Right ventricle myocardium superior (tissue), 1 donor: Measurements from ENCODE around the gene STXBP6. TPM values are rescaled to one million over a fixed set of nuclear protein-coding genes. Genes with fewer than 3 reads are reported as not detected.

Experiments
- ATAC-seq: fragments of 200-7000 bp; cut with Tn5 transposase; one replicate; pipeline ENCODE4 v1.9.1; 2020; ENCODE audit warnings: mild to moderate bottlenecking; ENCODE audit not compliant: poor library complexity
- DNase-seq: peaks from one replicate; pipeline ENCODE4 v3.0.0-alpha.2; 2020
- intact Hi-C: fragments of 100-400 bp; cut with DNase I; formaldehyde crosslinking; loops from one replicate; pipeline ENCODE4 v1.11.2; 2022
- long read RNA-seq: library from polyadenylated mRNA; unstranded; transcript quantifications from one replicate; pipeline ENCODE4 v2.0.0, GENCODE V29; 2021
- total RNA-seq: library from RNA; stranded (reverse); fragmentation: NEBNext Ultra II Directional; extraction: Animal tissue kit (Norgen Biotek cat#: 25700); gene quantifications from one replicate; pipeline ENCODE4 v1.2.1, GENCODE V29; 2021
- donor health status: DM: no; HTN: yes; CAD: no; lungs with severe emphysema.

STXBP6 gene
- 39.8 TPM for total RNA-seq
- long read RNA-seq, full-length matches to known transcripts: 97 of 122 reads
- long read RNA-seq, partial matches to known transcripts: 2 of 122 reads
- long read RNA-seq, other reads (novel, unspliced or antisense): 23 of 122 reads

DNA sequence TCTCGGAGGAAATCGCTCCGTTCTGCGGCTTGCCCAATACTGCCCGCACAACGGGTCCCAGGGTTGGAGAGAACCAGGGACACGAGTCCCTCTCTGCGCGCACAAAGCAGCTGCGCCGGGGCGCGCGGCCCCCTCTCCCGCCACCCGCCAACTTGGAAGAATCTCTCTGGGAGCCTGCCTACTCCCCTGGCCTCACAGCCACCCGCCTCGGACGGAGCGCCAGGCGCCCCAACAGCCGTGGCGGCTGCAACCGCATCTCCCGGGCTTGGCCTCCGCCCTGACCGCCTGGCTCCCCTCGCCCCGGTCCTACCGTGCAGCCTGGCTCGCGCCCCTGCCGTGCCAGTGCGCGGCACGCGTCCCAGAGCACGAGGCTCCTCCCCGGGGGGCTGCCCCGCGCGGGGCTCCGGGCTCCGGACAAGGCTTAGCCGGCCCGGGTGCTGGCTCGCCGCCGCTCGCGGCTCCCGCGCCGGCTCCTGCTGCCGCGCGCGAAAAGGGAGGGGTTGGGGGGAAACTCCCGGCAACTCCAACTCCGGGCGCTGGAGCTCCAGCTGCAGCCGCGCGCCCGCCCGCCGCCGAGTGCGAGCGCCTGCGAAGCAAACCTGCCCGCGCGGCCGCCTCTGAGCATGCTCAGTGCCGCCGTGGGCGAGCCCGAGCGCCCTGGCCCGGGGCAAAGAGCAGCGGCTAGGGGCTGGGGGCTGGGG, at the start of gene STXBP6:
Gene STXBP6 (minus strand): TSS at position 580 of the 701 bp plus-strand sequence. CDS start 75,329 bp downstream, outside the sequence.
- peak; percentile 90 for ATAC-seq
- DNase-seq: peak; percentile 87
- intact Hi-C loops: loop anchor here (2.0 to 10.0 kb wide), 3 partner anchors 83 to 315 kb away; no protein-coding TSS in a partner anchor

DNA sequence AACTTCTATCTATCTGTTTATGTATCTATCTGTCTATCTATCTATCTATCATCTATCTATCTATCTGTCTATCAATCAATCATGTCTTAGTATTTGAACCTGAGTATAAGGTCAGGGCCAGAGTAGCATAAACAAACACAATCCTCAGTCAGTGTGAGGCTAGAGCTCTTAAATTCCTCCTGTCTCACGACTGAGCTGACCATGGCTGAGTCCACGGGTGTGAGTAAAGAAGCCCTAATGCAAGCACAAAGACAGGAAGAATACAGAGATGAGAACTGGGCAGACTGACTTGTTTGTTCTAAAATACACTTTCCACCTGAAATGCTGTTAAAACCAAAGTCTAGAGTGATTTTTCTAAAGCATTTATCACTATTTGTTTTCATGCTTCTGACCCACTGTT, 47.2 kb upstream of the STXBP6 start:
- DNase-seq: no peak
- ATAC-seq: no peak
- intact Hi-C loops: no loop called here

GRCh38 chr14:25095736-25096437, 45.9 kb upstream of the STXBP6 start:
- ATAC-seq (no peak), DNase-seq (no peak)
- intact Hi-C loops: no loop called here

DNA sequence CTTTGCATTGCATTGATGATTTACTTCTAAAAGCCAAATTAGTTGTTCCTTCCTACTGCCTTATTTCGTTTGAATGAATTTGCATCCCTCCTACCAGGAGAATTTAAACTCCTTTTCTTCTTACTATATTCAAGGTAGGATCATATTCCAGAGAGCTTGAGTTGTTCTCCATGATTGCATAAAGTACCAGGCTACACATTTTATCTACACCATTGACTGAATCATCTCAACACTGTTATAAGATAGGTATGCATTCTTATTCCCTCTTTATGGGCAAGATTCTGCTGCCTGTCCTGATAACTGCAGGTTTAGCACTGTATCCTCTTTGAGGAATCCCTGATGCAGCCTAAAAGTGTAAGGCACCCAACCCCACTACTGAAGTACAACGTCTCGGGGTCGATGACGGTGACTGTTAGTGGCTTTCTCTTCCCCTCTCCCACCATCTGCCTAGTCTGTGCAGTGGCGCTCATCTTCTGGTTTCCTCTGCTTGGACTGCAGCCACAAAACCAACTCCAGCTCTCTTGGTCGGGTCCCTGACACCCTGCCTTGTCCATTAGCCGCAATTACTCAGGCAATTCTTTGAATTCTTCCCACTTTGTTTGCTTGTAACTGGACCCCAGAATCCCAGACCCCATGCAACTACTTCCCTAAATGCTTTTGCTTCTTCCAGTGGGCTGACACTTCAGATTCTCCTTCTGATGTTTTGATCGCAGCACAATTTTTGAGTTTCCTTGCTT, 44.4 kb upstream of the STXBP6 start:
- ATAC-seq (no peak), DNase-seq (no peak)
- intact Hi-C loops: no loop called here

GRCh38 chr14:25092258-25092740, 42.4 kb upstream of the STXBP6 start:
- no peak for ATAC-seq
- intact Hi-C loops: no loop called here

DNA sequence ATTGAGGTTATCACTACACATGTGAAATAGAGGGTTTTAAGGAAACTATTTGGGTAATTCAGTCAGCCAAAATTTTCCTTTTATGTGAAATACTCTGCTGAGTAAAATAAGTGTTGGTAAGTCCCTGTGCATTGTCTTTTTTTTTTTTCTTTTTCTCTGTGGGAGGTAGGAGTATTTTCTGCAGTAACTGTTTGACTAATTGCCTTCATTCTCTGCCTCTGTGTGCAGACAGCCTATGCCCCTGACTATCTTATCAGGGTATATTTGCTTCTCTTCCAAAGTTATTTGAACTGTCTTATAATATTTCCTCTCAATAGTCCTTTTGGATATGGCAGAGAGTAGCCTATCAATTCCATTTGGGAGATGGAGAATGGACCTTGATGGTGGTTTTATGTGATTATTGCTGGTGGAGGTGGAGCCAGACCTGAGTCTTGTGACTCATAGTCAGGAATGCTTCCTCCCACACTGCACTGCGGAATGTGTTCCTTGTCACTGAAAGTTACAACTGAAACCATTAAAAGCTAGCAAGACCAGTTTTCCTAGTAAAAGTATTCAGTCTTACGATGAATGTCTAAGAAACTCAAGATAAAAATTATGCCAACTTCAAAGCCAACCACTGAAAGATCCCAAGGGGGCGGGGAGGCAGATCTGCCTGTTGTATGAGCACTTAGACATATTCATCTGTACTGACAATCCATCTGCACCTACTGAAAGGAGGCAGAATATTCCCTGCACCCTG, 40.9 kb upstream of the STXBP6 start:
- intact Hi-C loops: no loop called here
- no peak for ATAC-seq
- no peak for DNase-seq

More at GRCh38 chr14:25092258-25092740, 42.4 kb upstream of the STXBP6 start:
- DNase-seq: no peak

DNA sequence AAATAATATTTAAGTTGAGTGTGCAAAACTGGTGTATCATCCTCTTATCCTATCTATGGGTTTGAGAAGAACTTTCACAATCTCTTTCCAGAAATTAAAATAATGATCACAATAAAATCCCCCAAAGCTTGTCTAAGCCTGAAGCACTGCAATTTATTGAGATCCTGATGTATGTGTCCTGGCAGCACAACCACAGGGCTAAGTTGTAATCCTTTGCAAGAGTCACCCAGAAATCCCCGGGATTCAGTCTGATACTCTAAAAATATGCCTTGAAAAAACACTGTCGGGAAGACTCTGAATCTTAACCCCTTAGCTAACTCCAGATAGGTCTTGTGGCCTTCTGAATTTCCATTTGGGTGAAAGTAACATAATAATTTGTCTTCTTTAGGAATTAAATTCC, 40.3 kb upstream of the STXBP6 start:
- intact Hi-C loops: no loop called here
- ATAC-seq (no peak), DNase-seq (no peak)

DNA sequence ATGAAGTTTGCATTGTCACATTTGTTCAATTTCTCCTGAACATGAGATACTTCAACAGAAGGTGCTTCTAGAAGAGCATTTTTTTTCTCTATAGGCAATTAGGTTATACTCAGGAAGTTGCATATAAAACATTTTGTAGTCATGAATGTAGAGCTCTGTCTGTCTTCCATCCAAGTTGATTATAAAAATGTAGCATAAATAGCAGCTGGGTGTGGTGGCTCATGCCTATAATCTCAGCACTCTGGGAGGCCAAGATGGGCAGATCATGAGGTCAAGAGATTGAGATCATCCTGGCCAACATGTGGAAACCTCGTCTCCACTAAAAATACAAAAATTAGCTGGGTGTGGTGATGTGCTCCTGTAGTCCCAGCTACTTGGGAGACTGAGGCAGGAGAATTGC, 39.5 kb upstream of the STXBP6 start:
- DNase-seq (no peak), ATAC-seq (no peak)
- intact Hi-C loops: no loop called here

DNA sequence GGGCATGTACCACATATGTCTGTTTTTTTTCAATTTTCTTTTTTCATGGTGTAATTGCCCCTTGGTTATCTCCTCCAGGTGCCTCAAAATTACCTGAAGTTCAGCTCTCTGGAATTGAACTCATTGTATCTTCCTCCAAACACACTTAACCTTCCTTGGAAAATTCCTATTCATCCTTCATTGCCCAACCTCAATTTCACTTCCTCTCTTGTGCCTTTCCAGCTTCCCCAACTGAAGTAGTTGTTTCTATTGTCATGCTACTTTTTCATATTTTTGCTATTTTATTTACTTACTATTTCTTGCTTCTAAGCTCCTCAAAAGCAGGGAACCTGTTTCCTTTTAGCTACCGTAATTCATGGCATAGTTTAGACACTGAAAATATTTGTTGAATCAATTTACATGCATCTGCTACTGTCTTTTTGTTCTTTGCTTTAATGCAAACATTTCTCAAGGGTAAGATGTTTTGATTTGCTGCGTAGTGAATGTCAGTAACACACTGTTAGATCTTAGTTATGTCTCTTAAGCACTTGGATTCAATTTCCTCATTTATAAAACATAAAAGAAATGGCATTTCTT, 37.0 kb upstream of the STXBP6 start:
- ATAC-seq: no peak
- intact Hi-C loops: no loop called here
- DNase-seq: no peak

DNA sequence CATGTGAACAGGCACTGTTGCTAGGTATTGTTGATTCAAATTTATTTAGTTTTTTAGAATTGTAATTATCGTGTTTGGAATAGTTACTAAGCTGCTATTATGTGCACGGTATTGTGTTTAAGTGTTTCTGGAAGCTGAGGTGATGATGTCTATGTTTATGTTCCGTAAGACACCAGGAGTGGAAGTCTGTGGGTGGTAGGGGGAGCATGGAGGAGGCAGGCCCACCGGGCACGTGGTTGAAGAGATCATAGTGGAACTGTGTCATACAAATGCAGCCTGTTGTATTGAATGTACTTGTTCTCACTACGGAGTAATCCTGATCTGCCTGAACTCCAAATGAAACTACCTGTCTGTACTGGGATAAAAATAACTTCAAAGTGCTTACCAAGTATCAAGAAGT, 36.1 kb upstream of the STXBP6 start:
- intact Hi-C loops: no loop called here
- DNase-seq (no peak), ATAC-seq (peak; percentile 15)

GRCh38 chr14:25080682-25081081, 30.7 kb upstream of the STXBP6 start:
- DNase-seq (no peak), ATAC-seq (no peak)
- intact Hi-C loops: no loop called here

- intact Hi-C loops: no loop called here
- no peak for ATAC-seq
- DNase-seq: no peak
Observed at GRCh38 chr14:25079311-25079710, 29.4 kb upstream of the STXBP6 start.

GRCh38 chr14:25074099-25074685, 24.2 kb upstream of the STXBP6 start:
- no peak for ATAC-seq
- no peak for DNase-seq
- intact Hi-C loops: no loop called here

GRCh38 chr14:25069879-25070278, 19.9 kb upstream of the STXBP6 start:
- ATAC-seq: no peak
- DNase-seq: no peak
- intact Hi-C loops: no loop called here

GRCh38 chr14:25067600-25067999, 17.7 kb upstream of the STXBP6 start:
- intact Hi-C loops: no loop called here
- DNase-seq (no peak), ATAC-seq (no peak)

- intact Hi-C loops: no loop called here
- no peak for ATAC-seq
- DNase-seq: no peak
Observed at GRCh38 chr14:25062022-25062321, 12.0 kb upstream of the STXBP6 start.

- ATAC-seq (no peak), DNase-seq (no peak)
- intact Hi-C loops: no loop called here
Observed at GRCh38 chr14:25056688-25057078, 6.7 kb upstream of the STXBP6 start.

DNA sequence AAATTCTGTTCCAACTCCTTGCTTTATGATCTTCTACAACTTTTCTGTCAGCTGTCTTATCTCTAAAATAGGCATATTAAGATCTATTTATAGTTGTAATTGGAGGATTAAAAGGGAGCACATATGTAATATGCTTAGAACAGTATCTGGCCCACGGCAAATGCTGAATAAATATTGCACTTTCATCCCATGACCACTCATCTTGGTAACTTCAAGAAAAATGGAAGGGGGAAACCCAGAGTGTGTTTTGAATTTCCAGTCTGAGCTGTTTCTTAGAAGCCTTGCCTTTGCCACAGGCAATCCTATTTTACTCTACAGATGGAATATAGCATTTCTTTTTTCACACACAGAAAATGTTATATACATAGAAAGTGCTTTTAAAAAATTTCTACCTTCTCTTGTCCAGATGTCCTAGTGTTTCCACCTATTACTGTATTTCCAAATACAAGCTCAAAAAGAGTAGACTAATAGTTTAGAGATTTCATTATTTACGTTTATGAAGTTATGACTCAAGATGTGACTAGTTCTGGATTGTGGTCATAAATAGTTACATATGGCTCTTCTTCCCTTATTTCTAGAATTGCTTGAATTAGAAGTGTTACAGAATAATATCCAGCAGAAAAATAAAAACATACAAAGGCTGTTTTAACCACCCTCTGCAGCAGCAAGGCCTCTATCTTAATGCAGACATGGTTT, 6.2 kb upstream of the STXBP6 start:
- DNase-seq (no peak), ATAC-seq (no peak)
- intact Hi-C loops: no loop called here
